Measurements from ENCODE around the gene KRTAP1-3. TPM values are rescaled to one million over a fixed set of nuclear protein-coding genes. Genes with fewer than 3 reads are reported as not detected.
"Not testable (repeated sequence)": the region's sequence is repeated elsewhere in the genome, so short reads cannot be mapped to it uniquely, and the experiment has no call there.

KRTAP1-3 gene
- total RNA-seq, 1 donor from 2014 or later, result not detected

- H3K4me1 ChIP-seq (ENCODE audit: control insufficient read depth in 3 of 3, insufficient read depth in 3 of 3, low read length in 3 of 3), result no peaks in the 10 kb centered on the region
- no peaks in the 10 kb centered on the region for H3K9me3 ChIP-seq (ENCODE audit: control insufficient read depth in 3 of 3, low read length in 3 of 3)
- H3K36me3 ChIP-seq (ENCODE audit: control insufficient read depth in 3 of 3, insufficient read depth in 3 of 3, low read length in 3 of 3), result no peaks in the 10 kb centered on the region
- peaks cover 3 to 9% (median 7%) of the 10 kb centered on the region in 3 donors for H3K27me3 ChIP-seq (ENCODE audit: control insufficient read depth in 3 of 3, insufficient read depth in 3 of 3, low read length in 3 of 3)
- H3K4me3 ChIP-seq (ENCODE audit: low read length in 3 of 3), result no peak within 1 kb of the TSS
- no peak within 1 kb of the TSS for H3K9ac ChIP-seq (ENCODE audit: low read depth in 1 of 3, low read length in 3 of 3)
- no peak within 1 kb of the TSS for H3K27ac ChIP-seq (ENCODE audit: low read depth, low read length)
These were observed 31.4 kb upstream of the KRTAP1-3 start, which contains the start of gene KRTAP2-4 for GRCh38 chr17:41065829-41066624. KRTAP2-4 (minus strand) TSS chr17:41065879; CDS start chr17:41065845, 34 bp downstream.

GRCh38 chr17:41065016-41065689 lies 30.5 kb upstream of the KRTAP1-3 start:
- peaks cover 5 to 12% (median 9%) of the 10 kb centered on the region in 3 donors for H3K27me3 ChIP-seq (ENCODE audit: control insufficient read depth in 3 of 3, insufficient read depth in 3 of 3, low read length in 3 of 3)
- not testable (repeated sequence) for H3K4me1 ChIP-seq (ENCODE audit: control insufficient read depth in 3 of 3, insufficient read depth in 3 of 3, low read length in 3 of 3); H3K27ac ChIP-seq (ENCODE audit: low read depth, low read length)

GRCh38 chr17:41064301-41064700 lies 29.6 kb upstream of the KRTAP1-3 start:
- no peak overlapping the region for H3K27ac ChIP-seq (ENCODE audit: low read depth, low read length)
- no peaks in the 10 kb centered on the region for H3K9me3 ChIP-seq (ENCODE audit: control insufficient read depth in 3 of 3, low read length in 3 of 3)
- H3K36me3 ChIP-seq (ENCODE audit: control insufficient read depth in 3 of 3, insufficient read depth in 3 of 3, low read length in 3 of 3), result no peaks in the 10 kb centered on the region
- H3K4me1 ChIP-seq (ENCODE audit: control insufficient read depth in 3 of 3, insufficient read depth in 3 of 3, low read length in 3 of 3), result no peaks in the 10 kb centered on the region
- H3K27me3 ChIP-seq (ENCODE audit: control insufficient read depth in 3 of 3, insufficient read depth in 3 of 3, low read length in 3 of 3), result peaks cover 10 to 18% (median 11%) of the 10 kb centered on the region in 3 donors
- no peak overlapping the region for H3K4me3 ChIP-seq (ENCODE audit: low read length in 3 of 3)
- no peak overlapping the region for H3K9ac ChIP-seq (ENCODE audit: low read depth in 1 of 3, low read length in 3 of 3)

More at GRCh38 chr17:41065016-41065689, 30.5 kb upstream of the KRTAP1-3 start:
- H3K36me3 ChIP-seq (ENCODE audit: control insufficient read depth in 3 of 3, insufficient read depth in 3 of 3, low read length in 3 of 3); H3K9ac ChIP-seq (ENCODE audit: low read depth in 1 of 3, low read length in 3 of 3); H3K4me3 ChIP-seq (ENCODE audit: low read length in 3 of 3); H3K9me3 ChIP-seq (ENCODE audit: control insufficient read depth in 3 of 3, low read length in 3 of 3): not testable (repeated sequence)

DNA sequence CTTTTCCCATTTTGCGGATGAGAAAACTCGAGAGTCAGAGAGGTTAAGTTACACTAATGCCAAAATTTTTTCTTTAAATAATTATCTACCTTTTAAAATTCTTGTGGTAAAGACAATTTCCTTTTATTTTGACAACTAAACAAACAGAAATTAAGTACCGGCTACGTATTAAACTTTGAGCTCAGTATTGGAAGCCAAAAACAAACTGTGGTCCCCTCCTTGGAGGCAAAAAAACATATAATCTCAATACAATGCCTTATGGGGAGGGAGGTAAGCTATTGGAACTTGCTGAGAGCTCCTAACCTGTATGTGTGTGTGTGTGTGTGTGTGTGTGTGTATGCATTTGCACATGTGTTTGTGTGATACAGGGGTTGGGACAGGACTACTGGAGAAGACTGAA lies 28.8 kb upstream of the KRTAP1-3 start:
- Histone ChIP-seq H3K27ac (ENCODE audit: low read depth, low read length) (no peak overlapping the region), H3K4me3 (ENCODE audit: low read length in 3 of 3) (no peak overlapping the region), H3K36me3 (ENCODE audit: control insufficient read depth in 3 of 3, insufficient read depth in 3 of 3, low read length in 3 of 3) (no peaks in the 10 kb centered on the region), H3K9ac (ENCODE audit: low read depth in 1 of 3, low read length in 3 of 3) (no peak overlapping the region), H3K4me1 (ENCODE audit: control insufficient read depth in 3 of 3, insufficient read depth in 3 of 3, low read length in 3 of 3) (no peaks in the 10 kb centered on the region), H3K9me3 (ENCODE audit: control insufficient read depth in 3 of 3, low read length in 3 of 3) (no peaks in the 10 kb centered on the region), H3K27me3 (ENCODE audit: control insufficient read depth in 3 of 3, insufficient read depth in 3 of 3, low read length in 3 of 3) (peaks cover 11 to 22% (median 15%) of the 10 kb centered on the region in 3 donors)

DNA sequence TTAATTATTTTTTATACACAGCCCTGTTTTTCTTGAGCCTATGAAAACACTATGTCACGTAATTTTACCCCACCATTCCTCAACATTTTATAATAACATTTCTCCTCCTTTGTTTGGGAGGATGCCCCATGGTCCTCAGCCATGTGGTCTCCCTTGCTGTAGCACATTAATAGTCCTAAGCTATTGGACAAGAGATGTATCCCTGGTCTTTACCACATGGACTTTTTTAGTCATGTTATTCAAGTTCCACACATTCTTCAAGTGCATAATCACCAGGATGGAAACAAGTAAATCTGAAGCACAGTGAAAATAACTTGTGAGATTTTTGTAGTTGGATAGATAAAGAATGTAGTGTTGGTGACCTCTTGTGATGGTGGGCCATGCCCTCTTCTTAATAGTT lies 27.3 kb upstream of the KRTAP1-3 start:
- Histone ChIP-seq H3K9ac (ENCODE audit: low read depth in 1 of 3, low read length in 3 of 3) (no peak overlapping the region), H3K27ac (ENCODE audit: low read depth, low read length) (no peak overlapping the region), H3K27me3 (ENCODE audit: control insufficient read depth in 3 of 3, insufficient read depth in 3 of 3, low read length in 3 of 3) (peaks cover 11 to 22% (median 16%) of the 10 kb centered on the region in 3 donors), H3K9me3 (ENCODE audit: control insufficient read depth in 3 of 3, low read length in 3 of 3) (no peaks in the 10 kb centered on the region), H3K36me3 (ENCODE audit: control insufficient read depth in 3 of 3, insufficient read depth in 3 of 3, low read length in 3 of 3) (no peaks in the 10 kb centered on the region), H3K4me3 (ENCODE audit: low read length in 3 of 3) (no peak overlapping the region), H3K4me1 (ENCODE audit: control insufficient read depth in 3 of 3, insufficient read depth in 3 of 3, low read length in 3 of 3) (no peaks in the 10 kb centered on the region)

GRCh38 chr17:41060052-41060604 lies 25.5 kb upstream of the KRTAP1-3 start, which contains the start of gene KRTAP2-3:
KRTAP2-3 (minus strand) TSS chr17:41060114; CDS start chr17:41060050, 64 bp downstream.
- Histone ChIP-seq H3K36me3 (ENCODE audit: control insufficient read depth in 3 of 3, insufficient read depth in 3 of 3, low read length in 3 of 3) (no peaks in the 10 kb centered on the region), H3K9me3 (ENCODE audit: control insufficient read depth in 3 of 3, low read length in 3 of 3) (no peaks in the 10 kb centered on the region), H3K4me1 (ENCODE audit: control insufficient read depth in 3 of 3, insufficient read depth in 3 of 3, low read length in 3 of 3) (no peaks in the 10 kb centered on the region), H3K4me3 (ENCODE audit: low read length in 3 of 3) (no peak within 1 kb of the TSS), H3K9ac (ENCODE audit: low read depth in 1 of 3, low read length in 3 of 3) (no peak within 1 kb of the TSS), H3K27ac (ENCODE audit: low read depth, low read length) (no peak within 1 kb of the TSS), H3K27me3 (ENCODE audit: control insufficient read depth in 3 of 3, insufficient read depth in 3 of 3, low read length in 3 of 3) (peaks cover 11 to 22% (median 13%) of the 10 kb centered on the region in 3 donors)

- H3K27me3 ChIP-seq (ENCODE audit: control insufficient read depth in 3 of 3, insufficient read depth in 3 of 3, low read length in 3 of 3), result peaks cover 11 to 19% (median 12%) of the 10 kb centered on the region in 3 donors
- not testable (repeated sequence) for H3K4me1 ChIP-seq (ENCODE audit: control insufficient read depth in 3 of 3, insufficient read depth in 3 of 3, low read length in 3 of 3); H3K9ac ChIP-seq (ENCODE audit: low read depth in 1 of 3, low read length in 3 of 3); H3K27ac ChIP-seq (ENCODE audit: low read depth, low read length); H3K4me3 ChIP-seq (ENCODE audit: low read length in 3 of 3); H3K9me3 ChIP-seq (ENCODE audit: control insufficient read depth in 3 of 3, low read length in 3 of 3); H3K36me3 ChIP-seq (ENCODE audit: control insufficient read depth in 3 of 3, insufficient read depth in 3 of 3, low read length in 3 of 3)
These were observed 24.8 kb upstream of the KRTAP1-3 start for GRCh38 chr17:41059276-41060051.

- H3K27me3 ChIP-seq (ENCODE audit: control insufficient read depth in 3 of 3, insufficient read depth in 3 of 3, low read length in 3 of 3), result peaks cover 8 to 17% (median 14%) of the 10 kb centered on the region in 3 donors
- H3K4me3 ChIP-seq (ENCODE audit: low read length in 3 of 3), result no peak overlapping the region
- H3K27ac ChIP-seq (ENCODE audit: low read depth, low read length), result no peak overlapping the region
- H3K9ac ChIP-seq (ENCODE audit: low read depth in 1 of 3, low read length in 3 of 3), result no peak overlapping the region
- H3K36me3 ChIP-seq (ENCODE audit: control insufficient read depth in 3 of 3, insufficient read depth in 3 of 3, low read length in 3 of 3), result no peaks in the 10 kb centered on the region
- no peaks in the 10 kb centered on the region for H3K4me1 ChIP-seq (ENCODE audit: control insufficient read depth in 3 of 3, insufficient read depth in 3 of 3, low read length in 3 of 3)
- H3K9me3 ChIP-seq (ENCODE audit: control insufficient read depth in 3 of 3, low read length in 3 of 3), result no peaks in the 10 kb centered on the region
These were observed 24.1 kb upstream of the KRTAP1-3 start for GRCh38 chr17:41058741-41059140.

- Histone ChIP-seq H3K27me3 (ENCODE audit: control insufficient read depth in 3 of 3, insufficient read depth in 3 of 3, low read length in 3 of 3) (peaks cover 7 to 15% (median 14%) of the 10 kb centered on the region in 3 donors), H3K4me3 (ENCODE audit: low read length in 3 of 3) (no peak overlapping the region), H3K36me3 (ENCODE audit: control insufficient read depth in 3 of 3, insufficient read depth in 3 of 3, low read length in 3 of 3) (no peaks in the 10 kb centered on the region), H3K9me3 (ENCODE audit: control insufficient read depth in 3 of 3, low read length in 3 of 3) (peaks cover 0 to 5% (median 0%) of the 10 kb centered on the region in 3 donors), H3K9ac (ENCODE audit: low read depth in 1 of 3, low read length in 3 of 3) (no peak overlapping the region), H3K27ac (ENCODE audit: low read depth, low read length) (no peak overlapping the region), H3K4me1 (ENCODE audit: control insufficient read depth in 3 of 3, insufficient read depth in 3 of 3, low read length in 3 of 3) (no peaks in the 10 kb centered on the region)
These were observed 22.9 kb upstream of the KRTAP1-3 start for GRCh38 chr17:41057547-41057946.

Measured in skeletal muscle tissue (tissue), 4 donors.